Mucosa of descending colon (tissue), 3 donors: ENCODE data around the gene C1QTNF3. TPM values are rescaled to one million over a fixed set of nuclear protein-coding genes. Genes with fewer than 3 reads are reported as not detected.

Experiments
- ATAC-seq: fragments of 200-7000 bp; cut with Tn5 transposase; one replicate; pipeline ENCODE4 v1.9.1; 2020; ENCODE audit warnings: mild to moderate bottlenecking, moderate library complexity
- DNase-seq, 3 donors: peaks; one replicate each; pipeline ENCODE4 v3.0.0-alpha.2; 2020
- H3K36me3 ChIP-seq: fragments of 200-600 bp; one replicate; pipeline ENCODE4 v1.8.0; 2021; ENCODE audit warnings: low read depth, mild to moderate bottlenecking
- H3K4me1 ChIP-seq: fragments of 200-600 bp; one replicate; pipeline ENCODE4 v1.8.0; 2021; ENCODE audit warnings: low read depth, mild to moderate bottlenecking
- H3K4me3 ChIP-seq: fragments of 200-600 bp; one replicate; pipeline ENCODE4 v1.8.0; 2021; ENCODE audit warnings: mild to moderate bottlenecking
- H3K9me3 ChIP-seq: fragments of 200-600 bp; one replicate; pipeline ENCODE4 v1.8.0; 2021; ENCODE audit warnings: mild to moderate bottlenecking
- CTCF ChIP-seq: fragments of 200-600 bp; IDR thresholded peaks from one replicate; pipeline ENCODE4 v1.8.0; 2022; ENCODE audit warnings: antibody characterized with exemption, mild to moderate bottlenecking
- intact Hi-C, 2 donors: fragments of 100-400 bp; cut with DNase I in 1 of 2; cut with micrococcal nuclease in 1 of 2; formaldehyde crosslinking; loops; one replicate each; pipeline versions ENCODE4 v1.11.0 to v1.11.1; 2022; cut with DNase I, micrococcal nuclease
- total RNA-seq, 3 donors: library from RNA; stranded (reverse); fragmentation: NEBNext Ultra II Directional in 2 of 3; extraction: Animal tissue kit (Norgen Biotek cat#: 25700) in 2 of 3; gene quantifications; one replicate each; pipeline versions ENCODE4 v1.2.1 to v1.2.4, GENCODE V29; 2021 to 2023
- donor health status: DM: no; HTN: no; CAD: no; lungs with moderate emphysema.
- donor health status: DM: no; HTN: no; CAD: no.
- donor health status: DM: no; HTN: yes; CAD: no.

Gene C1QTNF3
- total RNA-seq, 3 donors from 2014 or later, result 5.3 to 10.0 (median 6.1) TPM

GRCh38 chr5:33984671-33985124 is 58.3 kb downstream of the C1QTNF3 start, which contains the start of gene SLC45A2:
TSS of gene SLC45A2 (minus strand) at chr5:33984693. CDS start at chr5:33984583, 110 bp downstream.
- no peak within 1 kb of the TSS for H3K4me3 ChIP-seq
- no peaks in the 10 kb centered on the region for H3K9me3 ChIP-seq
- H3K36me3 ChIP-seq, result no peaks in the 10 kb centered on the region
- intact Hi-C loops, result no loop called here
- H3K4me1 ChIP-seq, result no peaks in the 10 kb centered on the region
- TF ChIP-seq CTCF, result no peak
- DNase-seq (no peak), ATAC-seq (no peak)

- DNase-seq (no peak), ATAC-seq (no peak)
- H3K9me3 ChIP-seq, result no peaks in the 10 kb centered on the region
- H3K36me3 ChIP-seq, result no peaks in the 10 kb centered on the region
- intact Hi-C loops, result no loop called here
- H3K4me3 ChIP-seq, result no peak overlapping the region
- H3K4me1 ChIP-seq, result no peaks in the 10 kb centered on the region
- TF ChIP-seq CTCF, result no peak
Observed at GRCh38 chr5:33984178-33984577, 58.8 kb downstream of the C1QTNF3 start.

GRCh38 chr5:33981408-33982162 is 61.4 kb downstream of the C1QTNF3 start:
- TF ChIP-seq CTCF, result no peak
- DNase-seq (no peak), ATAC-seq (no peak)
- Histone ChIP-seq H3K9me3 (no peaks in the 10 kb centered on the region), H3K4me3 (no peak overlapping the region), H3K36me3 (no peaks in the 10 kb centered on the region), H3K4me1 (no peaks in the 10 kb centered on the region)
- intact Hi-C loops, result no loop called here

- H3K9me3 ChIP-seq, result no peaks in the 10 kb centered on the region
- no peaks in the 10 kb centered on the region for H3K36me3 ChIP-seq
- DNase-seq (no peak), ATAC-seq (no peak)
- H3K4me3 ChIP-seq, result no peak overlapping the region
- TF ChIP-seq CTCF, result no peak
- intact Hi-C loops, result no loop called here
- H3K4me1 ChIP-seq, result no peaks in the 10 kb centered on the region
Observed at GRCh38 chr5:33980030-33980429, 63.0 kb downstream of the C1QTNF3 start.

- Histone ChIP-seq H3K4me1 (no peaks in the 10 kb centered on the region), H3K4me3 (no peak overlapping the region), H3K36me3 (no peaks in the 10 kb centered on the region), H3K9me3 (no peaks in the 10 kb centered on the region)
- TF ChIP-seq CTCF, result no peak
- DNase-seq, result no peak
- no peak for ATAC-seq
- intact Hi-C loops, result no loop called here
Observed at GRCh38 chr5:33978306-33978705, 64.7 kb downstream of the C1QTNF3 start.
